Mucosa of rectum (tissue), 2 donors: ENCODE results near the gene CROCC2.

Experiments used
- H3K27ac ChIP-seq, 2 donors: one replicate each; pipeline ENCODE4 v1.7.0; 2013; ENCODE audit warnings: inconsistent platforms in 2 of 2, low read depth in 2 of 2, low read length in 2 of 2
- H3K27me3 ChIP-seq, 2 donors: one replicate each; pipeline ENCODE4 v1.7.0; 2013; ENCODE audit warnings: low read length in 2 of 2; ENCODE audit not compliant: control insufficient read depth in 2 of 2, insufficient read depth in 2 of 2
- H3K36me3 ChIP-seq, 2 donors: one replicate each; pipeline ENCODE4 v1.7.0; 2013; ENCODE audit warnings: low read length in 2 of 2; ENCODE audit not compliant: control insufficient read depth in 2 of 2, insufficient read depth in 2 of 2
- H3K4me1 ChIP-seq, 2 donors: one replicate each; pipeline ENCODE4 v1.7.0; 2013; ENCODE audit warnings: low read length in 2 of 2, mild to moderate bottlenecking in 1 of 2; ENCODE audit not compliant: control insufficient read depth in 2 of 2, insufficient read depth in 2 of 2
- H3K4me3 ChIP-seq, 2 donors: one replicate each; pipeline ENCODE4 v1.7.0; 2013; ENCODE audit warnings: low read length in 2 of 2
- H3K9ac ChIP-seq, 2 donors: one replicate each; pipeline ENCODE4 v1.7.0; 2013; ENCODE audit warnings: low read length in 2 of 2, low read depth in 1 of 2, mild to moderate bottlenecking in 1 of 2
- H3K9me3 ChIP-seq, 2 donors: one replicate each; pipeline ENCODE4 v1.7.0; 2013; ENCODE audit warnings: low read length in 2 of 2; ENCODE audit not compliant: control insufficient read depth in 2 of 2
- donor health status: healthy.
- donor health status: Normal muscosa, but diverticular disease.

Gene CROCC2

DNA sequence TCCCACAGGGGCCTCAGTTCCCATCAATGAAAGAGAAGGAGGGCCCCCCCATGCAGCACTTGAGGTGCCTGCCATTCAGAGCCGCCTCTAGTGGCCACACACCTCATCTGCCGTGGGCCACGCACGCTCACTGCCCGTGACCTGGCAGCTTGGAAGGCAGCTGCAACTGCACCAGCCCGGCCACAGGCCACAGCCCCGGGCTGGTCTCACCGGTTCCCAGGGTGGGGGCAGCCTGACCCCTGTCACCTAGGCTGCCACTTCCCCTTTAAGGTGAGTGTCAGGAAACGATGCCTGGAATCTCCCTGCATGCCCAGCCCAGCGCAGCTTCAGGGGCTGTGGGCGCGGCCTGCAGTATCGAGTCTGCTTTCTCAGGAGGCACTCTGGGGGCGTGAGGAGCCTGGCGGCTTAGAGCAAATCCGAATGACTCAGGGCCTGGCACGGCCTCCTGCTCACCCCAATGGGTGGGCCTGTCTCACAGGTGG lies 12.7 kb upstream of the CROCC2 start:
- H3K9ac ChIP-seq = no peak overlapping the region
- no peaks in the 10 kb centered on the region for H3K36me3 ChIP-seq
- H3K27me3 ChIP-seq = no peaks in the 10 kb centered on the region
- H3K9me3 ChIP-seq = no peaks in the 10 kb centered on the region
- peaks cover 19 to 45% of the 10 kb centered on the region in 2 donors for H3K4me1 ChIP-seq
- H3K4me3 ChIP-seq = no peak overlapping the region
- H3K27ac ChIP-seq = no peak overlapping the region

GRCh38 chr2:240894006-240894405 lies 12.1 kb upstream of the CROCC2 start:
- H3K4me3 ChIP-seq = no peak overlapping the region
- no peak overlapping the region for H3K27ac ChIP-seq
- H3K27me3 ChIP-seq = no peaks in the 10 kb centered on the region
- no peak overlapping the region for H3K9ac ChIP-seq
- peaks cover 17 to 43% of the 10 kb centered on the region in 2 donors for H3K4me1 ChIP-seq
- H3K9me3 ChIP-seq = no peaks in the 10 kb centered on the region
- no peaks in the 10 kb centered on the region for H3K36me3 ChIP-seq

DNA sequence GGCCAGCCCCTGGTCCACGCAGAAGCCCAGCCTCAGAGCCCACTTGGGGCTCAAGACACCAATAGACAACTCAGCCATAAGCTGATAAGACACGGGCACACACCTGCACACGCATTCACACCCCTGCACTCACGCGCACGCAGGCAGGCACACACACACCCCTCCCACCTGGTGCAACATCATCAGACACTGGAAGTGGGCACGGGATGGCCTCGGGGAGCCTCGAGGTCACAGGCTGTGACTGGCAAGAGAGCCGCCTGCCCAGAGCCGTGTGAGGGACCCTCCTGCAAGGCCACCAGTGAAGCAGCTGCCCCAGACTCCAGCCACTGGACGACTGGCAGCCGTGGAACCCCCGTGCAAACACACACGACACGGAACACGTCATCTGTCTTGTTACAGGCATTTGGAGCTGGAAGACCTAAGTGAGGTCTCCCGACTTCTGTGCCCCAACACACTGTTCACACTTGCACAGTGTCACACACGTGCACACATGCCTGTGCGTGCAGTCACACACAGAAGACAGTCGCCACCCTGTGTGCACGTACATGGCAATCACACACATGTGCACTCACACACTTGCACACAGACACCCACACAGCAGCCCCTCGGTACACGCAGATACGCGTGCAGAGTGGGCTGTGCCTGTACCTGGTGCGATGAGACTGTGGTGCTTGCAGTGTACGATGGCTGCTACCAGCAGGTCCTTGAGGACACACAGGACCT lies 11.1 kb upstream of the CROCC2 start:
- Histone ChIP-seq H3K4me1 (peaks cover 8 to 33% of the 10 kb centered on the region in 2 donors), H3K27me3 (no peaks in the 10 kb centered on the region), H3K4me3 (peak overlapping the region in 1 of 2 donors; percentile 1), H3K9ac (no peak overlapping the region), H3K9me3 (no peaks in the 10 kb centered on the region), H3K36me3 (no peaks in the 10 kb centered on the region), H3K27ac (no peak overlapping the region)

DNA sequence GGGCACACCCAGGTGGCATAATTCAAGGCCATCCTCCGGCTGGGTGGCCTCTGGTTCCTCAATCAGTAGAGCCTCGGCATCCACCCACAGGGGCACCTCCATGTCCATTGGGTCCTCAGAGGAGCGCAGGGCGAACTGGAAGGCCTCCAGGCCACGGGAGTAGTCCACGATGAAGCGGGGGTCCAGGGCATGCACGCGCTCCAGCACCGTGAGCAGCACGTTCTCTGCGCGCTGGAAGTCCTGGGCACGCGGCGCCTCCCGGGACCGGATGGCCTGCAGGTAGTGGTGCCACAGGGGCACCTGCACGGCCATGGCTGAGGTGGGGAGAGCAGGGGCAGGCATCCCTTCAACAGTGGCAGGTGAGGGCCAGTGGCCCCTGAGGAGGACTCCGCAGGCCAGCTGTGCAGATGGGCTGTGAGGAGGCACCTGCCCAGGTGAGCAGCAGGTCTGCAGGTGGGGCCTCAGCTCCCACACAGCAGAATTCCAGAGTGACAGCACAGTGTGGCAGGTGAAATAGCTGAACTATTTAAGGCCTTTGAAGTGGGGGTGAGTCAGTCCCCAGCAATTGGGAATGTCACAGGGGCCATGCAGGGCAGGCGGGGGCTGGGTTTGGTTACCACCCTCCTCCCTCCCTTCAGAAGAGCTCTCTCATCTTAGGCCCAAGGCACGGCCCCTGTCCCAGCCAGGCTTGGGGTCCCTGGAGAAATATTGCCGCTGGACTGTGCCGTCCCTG lies 10.3 kb upstream of the CROCC2 start, which contains the start of gene MAB21L4:
Gene MAB21L4 (minus strand): TSS at position 501 of the 733 bp plus-strand sequence. CDS start 159 bp downstream, at position 342.
- peak within 1 kb of the TSS in 1 of 2 donors; percentile 17 for H3K9ac ChIP-seq
- H3K36me3 ChIP-seq = no peaks in the 10 kb centered on the region
- no peaks in the 10 kb centered on the region for H3K27me3 ChIP-seq
- no peak within 1 kb of the TSS for H3K27ac ChIP-seq
- H3K4me1 ChIP-seq = peaks cover 7 to 30% of the 10 kb centered on the region in 2 donors
- H3K9me3 ChIP-seq = no peaks in the 10 kb centered on the region
- H3K4me3 ChIP-seq = peak within 1 kb of the TSS; percentile 1 to 20

DNA sequence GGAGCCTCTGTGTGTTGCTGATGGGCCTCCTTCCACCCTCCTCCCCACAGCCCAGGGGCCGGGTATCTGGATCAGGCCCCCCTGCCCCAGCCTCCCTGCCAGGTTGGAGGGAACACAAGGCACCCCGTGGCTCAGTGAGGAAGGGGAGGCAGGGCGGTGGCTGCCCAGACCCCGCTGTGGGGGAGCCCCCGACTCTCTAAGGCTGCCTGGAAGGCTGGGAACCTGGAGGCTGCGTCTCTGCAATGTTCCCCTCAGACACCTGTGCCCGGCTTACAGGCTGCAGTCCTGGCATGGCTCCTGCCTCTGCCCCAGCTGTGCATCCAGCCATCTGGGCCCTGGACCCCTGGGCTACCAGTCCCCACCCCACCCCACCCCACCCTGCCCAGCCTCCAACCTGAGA lies 9.7 kb upstream of the CROCC2 start:
- H3K4me3 ChIP-seq = no peak overlapping the region
- peaks cover 7 to 29% of the 10 kb centered on the region in 2 donors for H3K4me1 ChIP-seq
- no peaks in the 10 kb centered on the region for H3K27me3 ChIP-seq
- H3K27ac ChIP-seq = no peak overlapping the region
- no peaks in the 10 kb centered on the region for H3K36me3 ChIP-seq
- H3K9ac ChIP-seq = peak overlapping the region in 1 of 2 donors; percentile 17
- no peaks in the 10 kb centered on the region for H3K9me3 ChIP-seq

DNA sequence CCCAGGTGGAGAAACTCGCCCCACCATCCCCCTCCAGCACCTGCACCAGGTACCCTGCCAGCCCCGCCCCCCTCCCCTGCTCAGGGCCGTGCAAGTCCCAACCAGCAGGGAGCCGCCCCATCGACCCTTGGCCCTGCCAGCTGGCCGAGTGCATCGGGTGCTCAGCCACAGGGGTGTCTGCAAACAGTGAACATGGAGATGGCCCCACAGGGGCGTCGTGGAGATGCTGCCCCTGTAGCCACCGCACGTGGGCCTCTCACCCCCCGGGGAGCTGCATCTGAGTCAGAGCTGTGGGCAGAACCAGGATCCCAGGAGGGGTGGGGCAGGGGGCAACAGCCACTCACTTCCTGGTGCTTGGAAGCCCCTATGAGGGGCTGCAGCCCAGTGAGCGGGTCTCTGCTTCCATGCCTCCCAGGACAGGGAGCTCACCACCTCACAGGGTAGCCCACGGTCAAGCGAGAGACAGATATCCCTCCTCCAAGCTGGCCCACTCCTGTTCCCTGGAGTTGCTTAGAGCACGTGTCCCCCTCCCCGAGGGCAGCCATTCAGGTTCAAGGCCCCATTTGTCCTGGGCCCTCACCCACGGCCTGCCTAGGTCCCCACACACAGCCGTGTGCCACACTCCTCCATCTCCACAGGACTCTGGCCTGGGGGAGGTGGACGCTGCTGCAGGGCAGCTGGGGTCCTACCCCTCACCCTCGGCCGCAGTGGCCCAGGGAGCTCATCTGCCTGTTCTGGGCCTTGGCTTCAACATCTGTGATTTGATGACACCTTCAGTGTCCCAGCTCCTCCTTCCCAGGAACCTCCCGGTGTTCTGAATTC lies 9.1 kb upstream of the CROCC2 start:
- Histone ChIP-seq H3K36me3 (no peaks in the 10 kb centered on the region), H3K4me3 (no peak overlapping the region), H3K9me3 (no peaks in the 10 kb centered on the region), H3K27ac (no peak overlapping the region), H3K27me3 (peaks cover 3% of the 10 kb centered on the region in 2 donors), H3K9ac (no peak overlapping the region), H3K4me1 (peaks cover 7 to 23% of the 10 kb centered on the region in 2 donors)

DNA sequence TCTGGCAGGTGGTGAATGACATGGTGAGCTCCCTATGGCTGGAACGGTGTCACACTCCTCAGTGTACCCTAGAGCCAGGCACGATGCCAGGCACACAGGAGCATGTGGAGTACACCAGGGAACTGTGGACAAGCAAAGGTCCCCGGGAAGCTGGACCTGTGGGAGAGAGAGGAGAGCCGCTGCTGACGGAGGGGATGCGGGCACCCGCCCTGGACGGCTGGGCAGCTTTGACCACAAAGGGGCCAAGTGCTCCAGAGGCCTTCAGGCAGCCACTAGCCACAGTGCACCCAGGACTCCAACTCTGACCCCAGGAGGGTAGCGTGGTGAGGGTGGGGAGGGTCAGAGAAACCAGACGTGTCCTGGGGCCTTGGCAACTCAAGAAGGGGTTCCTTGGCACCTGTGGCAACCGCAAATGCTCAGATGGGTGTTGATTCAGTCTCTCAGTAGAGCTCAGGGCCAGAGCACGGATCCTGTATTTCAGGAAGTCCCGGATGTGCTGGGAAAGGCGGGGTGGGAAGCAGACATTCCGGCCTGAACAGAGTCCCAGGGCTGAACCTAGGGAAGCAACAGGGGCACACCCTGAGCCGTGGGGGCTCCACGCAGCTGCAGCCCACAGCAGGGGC lies 7.9 kb upstream of the CROCC2 start:
- Histone ChIP-seq H3K27ac (peak overlapping the region in 1 of 2 donors; percentile 38), H3K36me3 (no peaks in the 10 kb centered on the region), H3K4me3 (no peak overlapping the region), H3K9ac (no peak overlapping the region), H3K4me1 (peaks cover 7 to 25% of the 10 kb centered on the region in 2 donors), H3K27me3 (peaks cover 3 to 4% of the 10 kb centered on the region in 2 donors), H3K9me3 (no peaks in the 10 kb centered on the region)

GRCh38 chr2:240898731-240899467 lies 7.2 kb upstream of the CROCC2 start:
- peaks cover 3 to 6% of the 10 kb centered on the region in 2 donors for H3K27me3 ChIP-seq
- H3K27ac ChIP-seq = no peak overlapping the region
- no peak overlapping the region for H3K4me3 ChIP-seq
- H3K9me3 ChIP-seq = no peaks in the 10 kb centered on the region
- no peaks in the 10 kb centered on the region for H3K36me3 ChIP-seq
- H3K4me1 ChIP-seq = peaks cover 4 to 22% of the 10 kb centered on the region in 2 donors
- H3K9ac ChIP-seq = no peak overlapping the region

GRCh38 chr2:240899468-240899865 lies 6.7 kb upstream of the CROCC2 start:
- H3K36me3 ChIP-seq = no peaks in the 10 kb centered on the region
- H3K27me3 ChIP-seq = peaks cover 3 to 6% of the 10 kb centered on the region in 2 donors
- H3K9ac ChIP-seq = no peak overlapping the region
- H3K4me3 ChIP-seq = no peak overlapping the region
- no peaks in the 10 kb centered on the region for H3K9me3 ChIP-seq
- peaks cover 4 to 22% of the 10 kb centered on the region in 2 donors for H3K4me1 ChIP-seq
- no peak overlapping the region for H3K27ac ChIP-seq
